Activated effector memory CD4-positive, alpha-beta T cell treated with Interleukin-2 at 50 U/mL for 16 hours (primary cell): ENCODE measurements around the gene RPS23.
A peak's percentile ranks its signal among the peaks of the same experiment; 100 is the strongest.

Source experiments
- DNase-seq: peaks from one replicate; pipeline ENCODE4 v3.0.0-alpha.2; 2020

Gene RPS23

DNA sequence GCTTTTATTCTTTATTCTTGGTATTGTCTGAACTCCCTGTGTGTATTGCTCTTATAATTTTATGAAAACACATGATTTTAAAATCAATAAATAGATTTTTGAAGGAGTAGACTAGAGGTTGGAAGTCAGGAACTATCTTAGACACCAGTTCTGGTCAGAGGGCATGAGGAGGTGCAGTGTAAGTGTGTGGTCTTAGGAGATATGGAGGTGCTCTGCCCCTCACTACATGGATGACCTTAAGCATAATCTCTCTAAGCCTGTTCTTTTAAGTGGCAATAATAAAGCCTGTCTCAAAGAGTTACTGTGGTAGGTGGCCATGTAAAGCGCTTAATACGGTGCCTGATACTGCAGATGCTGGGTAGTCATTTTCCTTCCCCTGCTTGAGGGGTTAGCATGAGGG, 34.0 kb downstream of the RPS23 start:
- DNase-seq, result no peak

DNA sequence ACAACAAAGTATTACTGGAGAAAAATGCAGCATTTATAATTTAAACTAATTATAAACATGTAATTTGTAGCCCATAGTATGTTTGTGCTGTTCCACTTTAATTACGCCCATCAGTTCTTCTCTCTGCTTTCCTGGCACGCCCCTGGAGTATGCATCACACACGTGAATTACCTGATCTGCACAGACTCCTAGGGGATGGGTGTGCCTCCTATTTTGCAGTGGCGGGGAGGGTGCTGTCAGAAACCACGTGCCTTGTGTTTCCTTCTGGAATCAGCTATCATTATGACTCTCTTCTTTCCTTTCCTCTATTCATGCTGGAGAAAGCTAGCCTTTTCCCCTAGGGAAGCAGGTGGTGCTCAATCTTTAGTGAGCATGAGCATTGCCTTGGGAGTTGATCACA, 43.3 kb downstream of the RPS23 start:
- DNase-seq, result no peak

DNA sequence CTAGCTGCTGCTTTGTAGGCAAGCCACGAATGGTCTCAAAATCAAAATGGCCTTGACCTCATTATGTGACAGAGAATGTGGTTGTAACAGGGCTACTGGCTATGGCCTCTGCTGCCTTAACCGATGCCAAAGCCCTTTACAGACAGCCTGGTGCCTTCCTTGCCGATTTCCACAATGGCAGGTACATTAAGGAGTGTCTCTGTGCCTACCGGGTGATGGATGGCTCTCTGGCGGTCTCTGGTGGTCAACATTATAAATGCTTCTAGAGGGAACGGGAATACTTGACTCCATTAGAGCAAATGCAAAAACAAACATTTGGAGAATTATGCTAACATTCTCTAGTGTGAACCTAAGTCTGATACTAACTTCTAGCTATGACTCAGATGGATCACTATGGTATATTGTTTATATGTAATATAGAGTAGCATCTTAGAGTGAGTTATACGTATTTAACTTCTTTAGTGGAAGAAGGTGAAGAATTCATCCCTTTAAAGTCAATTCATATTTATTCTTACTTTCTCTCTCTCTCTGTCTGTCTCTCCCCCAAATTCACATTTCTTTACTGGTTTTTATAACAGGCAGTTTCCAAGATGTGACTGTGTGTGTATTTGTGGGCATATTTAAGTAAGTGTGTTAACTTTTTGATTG, 52.5 kb downstream of the RPS23 start:
- peak; percentile 30 for DNase-seq
